ENCODE measurements around the gene IL17C.

DNA sequence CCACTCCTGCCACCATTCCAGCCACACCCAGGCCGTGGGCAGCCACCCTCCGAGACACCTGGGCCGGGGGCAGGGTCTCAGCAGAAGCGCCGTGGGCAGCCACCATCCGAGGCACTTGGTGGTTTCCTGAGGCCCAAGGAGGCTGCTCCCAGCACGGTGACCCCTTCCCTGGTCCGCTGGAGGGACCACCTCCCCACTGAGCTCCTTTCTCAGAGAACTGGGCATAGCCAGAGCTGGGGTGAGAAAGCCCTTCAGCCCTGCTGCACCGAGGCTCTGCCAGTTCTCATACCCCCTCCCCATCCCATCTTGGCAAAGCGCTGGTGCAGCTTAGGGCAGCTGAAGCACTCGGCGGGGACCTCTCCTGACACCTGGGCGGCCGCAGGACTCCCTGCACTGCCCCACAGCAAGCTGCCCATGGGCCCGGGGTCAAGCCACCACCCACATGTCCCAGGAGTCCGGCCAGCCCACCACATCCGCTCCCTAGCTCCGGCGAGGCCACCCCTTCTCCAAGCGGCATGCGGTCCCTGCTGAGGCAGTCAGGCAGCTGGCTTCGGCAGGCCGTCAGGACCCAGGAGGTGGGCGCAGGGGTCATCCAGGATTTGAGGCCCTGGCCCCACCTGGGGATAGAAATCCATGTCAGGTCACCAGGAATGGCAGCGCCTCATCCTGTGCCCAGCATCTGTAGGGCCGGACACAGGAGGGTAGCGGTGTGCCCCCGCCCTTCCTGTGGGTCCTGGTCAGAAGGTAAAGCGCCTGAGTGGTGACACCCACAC lies 13.8 kb downstream of the IL17C start:
- TF ChIP-seq JUND (IDR thresholded peaks at IDR 0.05) (no peak), YY1 (IDR thresholded peaks at IDR 0.05; ENCODE audit: low read depth) (no peak), PBX3 (IDR thresholded peaks at IDR 0.05) (no peak), POLR2AphosphoS5 (IDR thresholded peaks at IDR 0.05; ENCODE audit: low read depth, low read length) (no peak), RCOR1 (IDR thresholded peaks at IDR 0.05; ENCODE audit: low read length) (no peak), IRF3 (IDR thresholded peaks at IDR 0.05; ENCODE audit: low read depth, low read length) (no peak), GABPA (IDR thresholded peaks at IDR 0.05; ENCODE audit: low read depth) (no peak), EZH2phosphoT487 (IDR thresholded peaks at IDR 0.05; ENCODE audit: borderline replicate concordance, low read depth) (no peak)
- TF ChIP-seq, protein P1, sequence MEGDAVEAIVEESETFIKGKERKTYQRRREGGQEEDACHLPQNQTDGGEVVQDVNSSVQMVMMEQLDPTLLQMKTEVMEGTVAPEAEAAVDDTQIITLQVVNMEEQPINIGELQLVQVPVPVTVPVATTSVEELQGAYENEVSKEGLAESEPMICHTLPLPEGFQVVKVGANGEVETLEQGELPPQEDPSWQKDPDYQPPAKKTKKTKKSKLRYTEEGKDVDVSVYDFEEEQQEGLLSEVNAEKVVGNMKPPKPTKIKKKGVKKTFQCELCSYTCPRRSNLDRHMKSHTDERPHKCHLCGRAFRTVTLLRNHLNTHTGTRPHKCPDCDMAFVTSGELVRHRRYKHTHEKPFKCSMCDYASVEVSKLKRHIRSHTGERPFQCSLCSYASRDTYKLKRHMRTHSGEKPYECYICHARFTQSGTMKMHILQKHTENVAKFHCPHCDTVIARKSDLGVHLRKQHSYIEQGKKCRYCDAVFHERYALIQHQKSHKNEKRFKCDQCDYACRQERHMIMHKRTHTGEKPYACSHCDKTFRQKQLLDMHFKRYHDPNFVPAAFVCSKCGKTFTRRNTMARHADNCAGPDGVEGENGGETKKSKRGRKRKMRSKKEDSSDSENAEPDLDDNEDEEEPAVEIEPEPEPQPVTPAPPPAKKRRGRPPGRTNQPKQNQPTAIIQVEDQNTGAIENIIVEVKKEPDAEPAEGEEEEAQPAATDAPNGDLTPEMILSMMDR (IDR thresholded peaks at IDR 0.05) = no peak
- TF ChIP-seq, protein P2, sequence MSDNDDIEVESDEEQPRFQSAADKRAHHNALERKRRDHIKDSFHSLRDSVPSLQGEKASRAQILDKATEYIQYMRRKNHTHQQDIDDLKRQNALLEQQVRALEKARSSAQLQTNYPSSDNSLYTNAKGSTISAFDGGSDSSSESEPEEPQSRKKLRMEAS (IDR thresholded peaks at IDR 0.05; ENCODE audit: low read depth) = no peak

Data from SK-N-SH (cell line).